HCT116 (cell line): Measurements from ENCODE around the gene EFCAB8.

Experiments used
- CEBPB ChIP-seq: IDR thresholded peaks from 2 replicates; pipeline ENCODE4 v1.6.1; 2012; ENCODE audit warnings: low read depth
- EZH2 ChIP-seq: fragments of 200-600 bp; sonication (generic); IDR thresholded peaks from 2 replicates; pipeline ENCODE4 v1.6.1; 2017; ENCODE audit warnings: antibody characterized with exemption, mixed run types
- EZH2phosphoT487 ChIP-seq: fragments of 200-600 bp; IDR thresholded peaks from 2 replicates; pipeline ENCODE4 v1.6.1; 2018; ENCODE audit warnings: antibody characterized with exemption, borderline replicate concordance
- FOSL1 ChIP-seq: IDR thresholded peaks from 2 replicates; pipeline ENCODE4 v1.6.1; 2012; ENCODE audit warnings: low read depth
- POLR2A ChIP-seq: IDR thresholded peaks from 2 replicates; pipeline ENCODE4 v1.7.0; 2011; ENCODE audit warnings: borderline replicate concordance; ENCODE audit not compliant: insufficient read depth, insufficient read length; ENCODE audit errors: extremely low read depth
- POLR2AphosphoS5 ChIP-seq: IDR thresholded peaks from 2 replicates; pipeline ENCODE4 v1.6.1; 2011; ENCODE audit warnings: mild to moderate bottlenecking, low read depth, low read length, moderate library complexity
- SIN3A ChIP-seq: IDR thresholded peaks from 2 replicates; pipeline ENCODE4 v1.6.1; 2012; ENCODE audit warnings: low read depth
- ZNF274 ChIP-seq: fragments of 200-500 bp; sonication (Bioruptor generic); IDR thresholded peaks from 2 replicates; pipeline ENCODE4 v1.6.1; 2014; ENCODE audit warnings: mild to moderate bottlenecking, low read depth, low read length, inconsistent platforms
- TF ChIP-seq, protein P1 (sequence below), 3 experiments: fragments of 200-600 bp in 1 of 3; sonication (generic) in 1 of 3; IDR thresholded peaks in 2 of 3; conservative IDR thresholded peaks in 1 of 3; 2 replicates each; pipeline ENCODE4 v1.5.1; 2012 to 2017; ENCODE audit warnings: low read depth in 2 of 3, low read length in 2 of 3, antibody characterized with exemption in 1 of 3, borderline replicate concordance in 1 of 3, control low read depth in 1 of 3, mild to moderate bottlenecking in 1 of 3, mixed read lengths in 1 of 3, mixed run types in 1 of 3, moderate library complexity in 1 of 3; ENCODE audit not compliant: insufficient read depth in 1 of 3
- TF ChIP-seq, protein P2 (sequence below): IDR thresholded peaks from 2 replicates; pipeline ENCODE4 v1.6.1; 2012
- TF ChIP-seq, protein P3 (sequence below): IDR thresholded peaks from 2 replicates; pipeline ENCODE4 v1.6.1; 2012

DNA sequence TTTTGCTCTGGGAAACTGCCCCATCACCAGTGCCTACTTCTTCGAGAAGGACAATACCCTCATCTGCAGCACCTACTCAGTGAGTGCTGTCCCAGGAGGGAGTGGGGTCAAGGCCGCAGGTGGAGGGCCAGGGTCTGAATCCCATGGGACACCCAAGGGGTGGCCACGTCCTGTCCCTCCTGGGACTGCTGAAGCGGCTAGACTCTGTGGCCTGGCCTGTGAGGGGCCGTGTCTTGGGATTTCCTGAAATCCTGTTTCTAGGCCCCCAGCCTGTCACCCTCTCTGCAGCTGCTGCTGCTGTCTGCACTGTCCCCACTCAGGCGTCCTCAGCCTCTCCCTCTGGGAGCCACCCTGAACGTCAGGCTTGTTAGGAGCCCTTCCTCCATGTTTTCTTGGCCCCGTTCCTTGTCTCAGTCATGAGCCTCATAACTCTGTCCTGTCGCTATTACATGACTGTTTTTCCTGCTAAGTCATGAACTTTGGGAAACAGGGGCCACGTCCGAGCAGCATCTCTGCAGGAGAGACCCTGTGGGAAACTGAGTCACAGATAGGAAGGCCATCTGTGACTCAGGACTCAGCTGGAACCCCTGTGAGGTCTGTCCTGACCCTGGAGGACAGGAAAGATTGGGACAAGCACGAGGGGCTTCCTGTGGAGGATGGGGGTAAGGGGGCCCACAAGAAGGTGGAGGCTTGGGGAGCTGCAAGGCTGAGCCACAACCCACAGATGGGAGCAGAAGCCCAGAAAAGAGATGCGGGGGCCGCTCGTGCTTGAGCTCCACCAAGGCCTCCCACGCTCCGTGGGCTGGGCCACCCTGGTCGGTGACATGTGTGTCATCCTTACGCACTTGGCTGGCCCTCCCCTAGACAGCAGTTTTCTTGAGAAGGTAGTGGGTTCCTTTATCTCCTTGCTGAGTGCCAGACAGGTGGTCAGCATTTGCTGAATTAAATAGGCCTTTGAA is 49.9 kb downstream of the EFCAB8 start:
- TF ChIP-seq, protein P1, sequence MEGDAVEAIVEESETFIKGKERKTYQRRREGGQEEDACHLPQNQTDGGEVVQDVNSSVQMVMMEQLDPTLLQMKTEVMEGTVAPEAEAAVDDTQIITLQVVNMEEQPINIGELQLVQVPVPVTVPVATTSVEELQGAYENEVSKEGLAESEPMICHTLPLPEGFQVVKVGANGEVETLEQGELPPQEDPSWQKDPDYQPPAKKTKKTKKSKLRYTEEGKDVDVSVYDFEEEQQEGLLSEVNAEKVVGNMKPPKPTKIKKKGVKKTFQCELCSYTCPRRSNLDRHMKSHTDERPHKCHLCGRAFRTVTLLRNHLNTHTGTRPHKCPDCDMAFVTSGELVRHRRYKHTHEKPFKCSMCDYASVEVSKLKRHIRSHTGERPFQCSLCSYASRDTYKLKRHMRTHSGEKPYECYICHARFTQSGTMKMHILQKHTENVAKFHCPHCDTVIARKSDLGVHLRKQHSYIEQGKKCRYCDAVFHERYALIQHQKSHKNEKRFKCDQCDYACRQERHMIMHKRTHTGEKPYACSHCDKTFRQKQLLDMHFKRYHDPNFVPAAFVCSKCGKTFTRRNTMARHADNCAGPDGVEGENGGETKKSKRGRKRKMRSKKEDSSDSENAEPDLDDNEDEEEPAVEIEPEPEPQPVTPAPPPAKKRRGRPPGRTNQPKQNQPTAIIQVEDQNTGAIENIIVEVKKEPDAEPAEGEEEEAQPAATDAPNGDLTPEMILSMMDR (IDR thresholded peaks at IDR 0.05 in 2 of 3, conservative IDR thresholded peaks at IDR 0.05 in 1 of 3; ENCODE audit: borderline replicate concordance in 1 of 3, insufficient read depth in 1 of 3, low read depth in 2 of 3, low read length in 2 of 3) = no peak
- TF ChIP-seq EZH2phosphoT487 = no peak
- TF ChIP-seq POLR2A = no peak
- no peak for TF ChIP-seq FOSL1
- no peak for TF ChIP-seq EZH2
- TF ChIP-seq SIN3A = no peak
- no peak for TF ChIP-seq CEBPB
- no peak for TF ChIP-seq POLR2AphosphoS5
- no peak for TF ChIP-seq ZNF274
- TF ChIP-seq, protein P2, sequence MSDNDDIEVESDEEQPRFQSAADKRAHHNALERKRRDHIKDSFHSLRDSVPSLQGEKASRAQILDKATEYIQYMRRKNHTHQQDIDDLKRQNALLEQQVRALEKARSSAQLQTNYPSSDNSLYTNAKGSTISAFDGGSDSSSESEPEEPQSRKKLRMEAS = no peak
- TF ChIP-seq, protein P3, sequence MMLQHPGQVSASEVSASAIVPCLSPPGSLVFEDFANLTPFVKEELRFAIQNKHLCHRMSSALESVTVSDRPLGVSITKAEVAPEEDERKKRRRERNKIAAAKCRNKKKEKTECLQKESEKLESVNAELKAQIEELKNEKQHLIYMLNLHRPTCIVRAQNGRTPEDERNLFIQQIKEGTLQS = no peak
